H1 (cell line): Measurements from ENCODE around the gene UNC13C. TPM values are rescaled to one million over a fixed set of nuclear protein-coding genes. Genes with fewer than 3 reads are reported as not detected.

Experiments used
- CTCF ChIA-PET: fragments of 300-600 bp; sonication (Branson Sonifier 250); formaldehyde crosslinking; loops from one replicate; lab custom pipeline; 2021; ENCODE audit not compliant: partially characterized antibody; lab: Charles Lee
- POLR2A ChIA-PET: fragments of 300-600 bp; sonication (Branson Sonifier 250); formaldehyde crosslinking; loops from one replicate; lab custom pipeline; 2021; ENCODE audit warnings: inconsistent platforms; ENCODE audit not compliant: partially characterized antibody; lab: Charles Lee
- DNase-seq, 2 experiments: peaks; one replicate each; pipeline versions ENCODE4 v3.0.0 to v3.0.0-alpha.2; 2010 to 2022; ENCODE audit warnings: low spot score in 2 of 2, low read depth in 1 of 2, mixed read lengths in 1 of 2
- FAIRE-seq: peaks from 2 replicates; lab custom pipeline; 2011; peaks lifted over from hg19 to GRCh38; lab: Jason Lieb, UNC
- H2AFZ ChIP-seq: 2 replicates; pipeline ENCODE4 v1.8.1; 2012; ENCODE audit warnings: low read length, inconsistent platforms
- H2AK5ac ChIP-seq: 2 replicates; pipeline ENCODE4 v1.6.1; 2013; ENCODE audit warnings: low read depth, low read length
- H2BK120ac ChIP-seq: replicated peaks from 2 replicates; pipeline ENCODE3; 2013; ENCODE audit warnings: low read depth, low read length, inconsistent platforms
- H2BK12ac ChIP-seq: 2 replicates; pipeline ENCODE4 v1.6.1; 2013; ENCODE audit warnings: low read depth, low read length
- H2BK15ac ChIP-seq: 2 replicates; pipeline ENCODE4 v1.6.1; 2013; ENCODE audit warnings: low read length
- H2BK20ac ChIP-seq: 2 replicates; pipeline ENCODE4 v1.6.1; 2013; ENCODE audit warnings: low read length
- H2BK5ac ChIP-seq: 2 replicates; pipeline ENCODE4 v1.6.1; 2013; ENCODE audit warnings: low read depth, low read length
- H3K14ac ChIP-seq: 2 replicates; pipeline ENCODE4 v1.6.1; 2013; ENCODE audit warnings: inconsistent platforms; ENCODE audit not compliant: insufficient read length
- H3K18ac ChIP-seq: 2 replicates; pipeline ENCODE4 v1.6.1; 2013; ENCODE audit warnings: low read length; ENCODE audit errors: extremely low read depth
- H3K23ac ChIP-seq: 2 replicates; pipeline ENCODE4 v1.6.1; 2013; ENCODE audit warnings: inconsistent platforms; ENCODE audit not compliant: insufficient read length
- H3K23me2 ChIP-seq: 2 replicates; pipeline ENCODE4 v1.6.1; 2013; ENCODE audit warnings: low read depth, low read length
- H3K27ac ChIP-seq: 2 replicates; pipeline ENCODE4 v1.6.1; 2011; ENCODE audit warnings: low read depth, low read length, inconsistent platforms
- H3K27me3 ChIP-seq, 4 experiments: replicated peaks in 1 of 4; 1 replicate in 1 of 4; 2 replicates in 3 of 4; pipeline versions ENCODE4 v1.6.1 to v1.8.1; 2011 to 2013; ENCODE audit warnings: low read length in 3 of 4, mild to moderate bottlenecking in 3 of 4, inconsistent platforms in 2 of 4, mixed read lengths in 2 of 4, moderate library complexity in 1 of 4; ENCODE audit not compliant: control insufficient read depth in 3 of 4, insufficient read depth in 3 of 4; ENCODE audit errors: extremely low read depth in 1 of 4
- H3K36me3 ChIP-seq, 4 experiments: 2 replicates each; pipeline versions ENCODE4 v1.6.1 to v1.8.1; 2011 to 2013; ENCODE audit warnings: mild to moderate bottlenecking in 4 of 4, low read length in 3 of 4, moderate library complexity in 2 of 4, control low read depth in 1 of 4, inconsistent platforms in 1 of 4; ENCODE audit not compliant: insufficient read depth in 4 of 4, control insufficient read depth in 2 of 4
- H3K4ac ChIP-seq: replicated peaks from 2 replicates; pipeline ENCODE3; 2013; ENCODE audit warnings: low read length, low read depth, mixed read lengths, inconsistent platforms; ENCODE audit not compliant: insufficient read length
- H3K4me1 ChIP-seq, 4 experiments: replicated peaks in 1 of 4; 1 replicate in 1 of 4; 2 replicates in 3 of 4; pipeline versions ENCODE4 v1.6.1 to v1.8.1; 2011 to 2013; ENCODE audit warnings: low read length in 3 of 4, inconsistent platforms in 2 of 4, mixed read lengths in 1 of 4; ENCODE audit not compliant: insufficient read depth in 4 of 4, control insufficient read depth in 3 of 4
- H3K4me2 ChIP-seq, 2 experiments: 2 replicates each; pipeline versions ENCODE4 v1.6.1 to v1.8.1; 2011 to 2013; ENCODE audit warnings: low read depth in 2 of 2, low read length in 2 of 2, control low read depth in 1 of 2, inconsistent platforms in 1 of 2, mild to moderate bottlenecking in 1 of 2; ENCODE audit not compliant: insufficient read depth in 1 of 2
- H3K4me3 ChIP-seq, 4 experiments: fragments of 200-600, 300-600 bp in 1 of 4; sonication (generic), shearing (Covaris generic), sonication (Bioruptor Twin) in 1 of 4; 2 replicates each; pipeline versions ENCODE4 v1.5.1 to v1.8.1; 2011 to 2016; ENCODE audit warnings: low read length in 4 of 4, low read depth in 3 of 4, control low read depth in 2 of 4, inconsistent platforms in 2 of 4, mild to moderate bottlenecking in 2 of 4, mixed read lengths in 1 of 4, moderate library complexity in 1 of 4; ENCODE audit not compliant: insufficient read depth in 2 of 4; ENCODE audit errors: extremely low read depth in 1 of 4
- H3K56ac ChIP-seq: replicated peaks from 2 replicates; pipeline ENCODE3; 2013; ENCODE audit warnings: low read depth, mild to moderate bottlenecking, mixed read lengths, low read length, inconsistent platforms; ENCODE audit not compliant: insufficient read length
- H3K79me1 ChIP-seq: 2 replicates; pipeline ENCODE4 v1.6.1; 2013; ENCODE audit warnings: low read depth, low read length, control low read depth
- H3K79me2 ChIP-seq, 2 experiments: 2 replicates each; pipeline versions ENCODE4 v1.6.1 to v1.8.1; 2012 to 2013; ENCODE audit warnings: low read length in 2 of 2, mild to moderate bottlenecking in 2 of 2, inconsistent platforms in 1 of 2; ENCODE audit not compliant: insufficient read depth in 2 of 2, control insufficient read depth in 1 of 2
- H3K9ac ChIP-seq, 4 experiments: replicated peaks in 1 of 4; 1 replicate in 1 of 4; 2 replicates in 3 of 4; pipeline versions ENCODE4 v1.6.1 to v1.8.1; 2011 to 2013; ENCODE audit warnings: low read depth in 3 of 4, low read length in 3 of 4, control low read depth in 2 of 4, mild to moderate bottlenecking in 2 of 4, moderate library complexity in 2 of 4, inconsistent platforms in 1 of 4; ENCODE audit errors: extremely low read depth in 1 of 4
- H3K9me3 ChIP-seq, 2 experiments: 2 replicates each; pipeline versions ENCODE4 v1.6.1 to v1.8.1; 2012 to 2013; ENCODE audit warnings: mild to moderate bottlenecking in 2 of 2, moderate library complexity in 2 of 2, control low read depth in 1 of 2, inconsistent platforms in 1 of 2, low read depth in 1 of 2, low read length in 1 of 2, mixed read lengths in 1 of 2; ENCODE audit not compliant: insufficient read depth in 2 of 2
- H4K20me1 ChIP-seq, 2 experiments: replicated peaks in 1 of 2; 2 replicates each; pipeline versions ENCODE3 to v1.8.1; 2011 to 2013; ENCODE audit warnings: inconsistent platforms in 2 of 2, low read length in 2 of 2, mild to moderate bottlenecking in 1 of 2; ENCODE audit not compliant: insufficient read depth in 2 of 2, control insufficient read depth in 1 of 2
- H4K5ac ChIP-seq: 2 replicates; pipeline ENCODE4 v1.6.1; 2013; ENCODE audit warnings: low read length, low read depth, mixed read lengths, inconsistent platforms; ENCODE audit not compliant: insufficient read length
- H4K8ac ChIP-seq: 2 replicates; pipeline ENCODE4 v1.8.0; 2013; ENCODE audit warnings: mild to moderate bottlenecking, moderate library complexity, low read length, inconsistent platforms; ENCODE audit not compliant: insufficient read depth; ENCODE audit errors: extremely low read depth
- H4K91ac ChIP-seq: replicated peaks from 2 replicates; pipeline ENCODE3; 2013; ENCODE audit warnings: low read length, mixed read lengths, inconsistent platforms; ENCODE audit not compliant: insufficient read length
- CBX8 ChIP-seq: fragments of 300-800, 300-1000 bp; sonication (generic); IDR thresholded peaks from 2 replicates; pipeline ENCODE4 v1.7.1; 2016; ENCODE audit warnings: low read depth, low read length, borderline replicate concordance
- CHD2 ChIP-seq: IDR thresholded peaks from 2 replicates; pipeline ENCODE4 v1.6.1; 2012; ENCODE audit warnings: low read length, improper control_type of control experiment
- GTF2F1 ChIP-seq: IDR thresholded peaks from 2 replicates; pipeline ENCODE4 v1.6.1; 2012; ENCODE audit warnings: low read depth, low read length, improper control_type of control experiment, borderline replicate concordance
- POLR2A ChIP-seq, 2 experiments: IDR thresholded peaks; 1 replicate in 1 of 2; 2 replicates in 1 of 2; pipeline ENCODE4 v1.6.1; 2011; ENCODE audit warnings: low read depth in 2 of 2, low read length in 2 of 2, mild to moderate bottlenecking in 2 of 2; ENCODE audit errors: control extremely low read depth in 1 of 2
- RAD21 ChIP-seq, 2 experiments: IDR thresholded peaks in 1 of 2; conservative IDR thresholded peaks in 1 of 2; 2 replicates each; pipeline ENCODE4 v1.6.1; 2011; ENCODE audit warnings: low read depth in 2 of 2, low read length in 2 of 2, improper control_type of control experiment in 1 of 2, inconsistent platforms in 1 of 2, mild to moderate bottlenecking in 1 of 2, moderate library complexity in 1 of 2
- RFX5 ChIP-seq: IDR thresholded peaks from 2 replicates; pipeline ENCODE4 v1.6.1; 2011; ENCODE audit warnings: low read depth, low read length, improper control_type of control experiment, borderline replicate concordance
- WGBS, 2 experiments: shearing (Covaris generic) in 1 of 2; methylation state at CpG; one replicate each; pipeline versions ENCODE4 v1.1.6 to v1.1.7; 2013 to 2015; ENCODE audit warnings: low lambda C conversion rate in 2 of 2, mixed read lengths in 2 of 2, inconsistent platforms in 1 of 2, low coverage in 1 of 2, missing lambda C conversion rate in 1 of 2; ENCODE audit not compliant: insufficient replicate concordance in 2 of 2, insufficient coverage in 1 of 2, insufficient read length in 1 of 2; ENCODE audit errors: extremely low coverage in 1 of 2, missing lambda C conversion rate in 1 of 2; 5-methylcytosine and 5-hydroxymethylcytosine counted together
- polyA plus RNA-seq, 7 experiments: library from polyadenylated mRNA; depleted of rRNA in 3 of 7; stranded (reverse) in 5 of 7; unstranded in 2 of 7; fragments of >200 nt in 5 of 7; fragments of 200-250 nt in 2 of 7; gene quantifications; 1 replicate in 5 of 7; 2 replicates in 1 of 7; 4 replicates in 1 of 7; pipeline versions ENCODE4 v1.2.1 to v1.2.3, GENCODE V29; 2011 to 2013; ENCODE audit warnings: missing spikeins in 2 of 7, mixed read lengths in 2 of 7
- total RNA-seq: library from RNA; stranded (reverse); fragmentation: NEBNext Ultra II Directional; extraction: Animal tissue kit (Norgen Biotek cat#: 25700); gene quantifications from 2 replicates; pipeline ENCODE4 v1.2.1, GENCODE V29; 2021

The UNC13C gene
- total and polyA plus RNA-seq, 2 of the 8 experiments (the other 6 are each of a cell fraction or from before 2014, with no cell fraction given), result 0.02 to 0.13 TPM

DNA sequence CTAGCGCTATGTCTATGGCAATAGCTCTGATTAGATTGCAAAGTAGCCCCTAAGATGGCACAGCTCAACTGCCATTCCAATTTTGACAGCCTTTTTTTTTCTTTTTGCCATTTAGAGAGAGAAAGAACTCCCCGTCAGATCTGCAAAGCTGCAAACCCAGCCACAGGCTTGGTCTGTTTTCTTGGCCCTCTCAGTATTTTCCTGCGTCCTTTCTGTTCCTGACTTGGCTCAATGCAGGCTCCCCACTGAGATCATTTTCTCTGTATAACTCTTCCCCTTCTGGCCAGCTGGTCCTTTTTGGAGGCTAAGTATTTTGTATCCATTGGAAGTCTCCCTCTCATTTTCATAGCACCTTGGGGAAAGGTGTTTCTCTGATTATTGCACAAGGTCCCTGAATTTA, 386.7 kb downstream of the UNC13C start:
- Histone ChIP-seq H2BK15ac (no peak overlapping the region), H2AFZ (no peak overlapping the region), H3K9ac (no peak overlapping the region), H2BK120ac (no peak overlapping the region), H3K27me3 (no peaks in the 10 kb centered on the region), H3K23me2 (no peaks in the 10 kb centered on the region), H3K79me2 (no peaks in the 10 kb centered on the region), H3K4me3 (no peak overlapping the region), H4K91ac (no peak overlapping the region), H3K79me1 (no peaks in the 10 kb centered on the region), H3K4ac (no peak overlapping the region), H3K56ac (no peak overlapping the region), H3K14ac (no peak overlapping the region), H2BK20ac (no peak overlapping the region), H3K4me2 (no peak overlapping the region), H3K23ac (no peak overlapping the region), H2AK5ac (no peak overlapping the region), H3K4me1 (no peaks in the 10 kb centered on the region), H3K27ac (no peak overlapping the region), H2BK12ac (no peak overlapping the region), H4K20me1 (no peaks in the 10 kb centered on the region), H3K18ac (no peak overlapping the region), H2BK5ac (no peak overlapping the region), H3K9me3 (peaks cover 2 to 5% of the 10 kb centered on the region in 2 experiments; a peak in 2 of 4 replicates), H4K8ac (no peak overlapping the region), H3K36me3 (no peaks in the 10 kb centered on the region), H4K5ac (no peak overlapping the region)
- ChIA-PET CTCF (interaction anchor here (0.7 kb wide), 1 partner anchor 9 kb away, joined by 3 read pairs; no protein-coding TSS in a partner anchor), POLR2A (no interaction called here)
- no peak for DNase-seq
- TF ChIP-seq POLR2A (IDR thresholded peaks at IDR 0.05; ENCODE audit: control extremely low read depth in 1 of 2, low read depth in 2 of 2, low read length in 2 of 2) (no peak), CHD2 (no peak), CBX8 (no peak), RFX5 (no peak), GTF2F1 (no peak), RAD21 (IDR thresholded peaks at IDR 0.05 in 1 of 2, conservative IDR thresholded peaks at IDR 0.05 in 1 of 2; ENCODE audit: low read depth in 2 of 2, low read length in 2 of 2) (no peak)
- FAIRE-seq, result no peak
- 79% methylated on average over 3 of the region's 3 CpGs; no CpG with 5 or more reads in 1 of the 2 experiments for WGBS, 2 experiments
